Upper lobe of left lung (tissue), 4 donors: Measurements from ENCODE around the gene PDF.

Experiments
- EP300 ChIP-seq, 4 donors: sonication (generic); formaldehyde crosslinking; IDR thresholded peaks; one replicate each; pipeline ENCODE4 v1.5.1; 2017; ENCODE audit warnings: antibody characterized with exemption in 4 of 4, control low read depth in 2 of 4
- POLR2AphosphoS5 ChIP-seq, 2 donors: sonication (generic); formaldehyde crosslinking; IDR thresholded peaks; one replicate each; pipeline ENCODE4 v1.5.1; 2017; ENCODE audit warnings: antibody characterized with exemption in 2 of 2
- TF ChIP-seq, protein P1 (sequence below), 6 experiments: fragments of 450-650 bp in 4 of 6; fragments of 200-600 bp in 2 of 6; sonication (generic) in 2 of 6; IDR thresholded peaks; one replicate each; pipeline ENCODE4 v1.5.1; 2016 to 2019; ENCODE audit warnings: antibody characterized with exemption in 6 of 6

GRCh38 chr16:69344171-69344570, 13.8 kb upstream of the PDF start:
- TF ChIP-seq, protein P1, sequence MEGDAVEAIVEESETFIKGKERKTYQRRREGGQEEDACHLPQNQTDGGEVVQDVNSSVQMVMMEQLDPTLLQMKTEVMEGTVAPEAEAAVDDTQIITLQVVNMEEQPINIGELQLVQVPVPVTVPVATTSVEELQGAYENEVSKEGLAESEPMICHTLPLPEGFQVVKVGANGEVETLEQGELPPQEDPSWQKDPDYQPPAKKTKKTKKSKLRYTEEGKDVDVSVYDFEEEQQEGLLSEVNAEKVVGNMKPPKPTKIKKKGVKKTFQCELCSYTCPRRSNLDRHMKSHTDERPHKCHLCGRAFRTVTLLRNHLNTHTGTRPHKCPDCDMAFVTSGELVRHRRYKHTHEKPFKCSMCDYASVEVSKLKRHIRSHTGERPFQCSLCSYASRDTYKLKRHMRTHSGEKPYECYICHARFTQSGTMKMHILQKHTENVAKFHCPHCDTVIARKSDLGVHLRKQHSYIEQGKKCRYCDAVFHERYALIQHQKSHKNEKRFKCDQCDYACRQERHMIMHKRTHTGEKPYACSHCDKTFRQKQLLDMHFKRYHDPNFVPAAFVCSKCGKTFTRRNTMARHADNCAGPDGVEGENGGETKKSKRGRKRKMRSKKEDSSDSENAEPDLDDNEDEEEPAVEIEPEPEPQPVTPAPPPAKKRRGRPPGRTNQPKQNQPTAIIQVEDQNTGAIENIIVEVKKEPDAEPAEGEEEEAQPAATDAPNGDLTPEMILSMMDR (IDR thresholded peaks at IDR 0.05) = no peak
- TF ChIP-seq POLR2AphosphoS5 (IDR thresholded peaks at IDR 0.05) (no peak), EP300 (IDR thresholded peaks at IDR 0.05) (no peak)
